ENCODE measurements around the gene DNAJC3.

DNAJC3 gene

GRCh38 chr13:95697052-95697680 lies 20.2 kb downstream of the DNAJC3 start:
- H3K36me3 ChIP-seq (ENCODE audit: low read length), result no peaks in the 10 kb centered on the region
- no peaks in the 10 kb centered on the region for H3K9me2 ChIP-seq (replicated peaks; ENCODE audit: insufficient read depth, low read length)
- H3K27me3 ChIP-seq (ENCODE audit: low read length), result no peaks in the 10 kb centered on the region

GRCh38 chr13:95698047-95698749 lies 21.3 kb downstream of the DNAJC3 start:
- TF ChIP-seq, protein P1, sequence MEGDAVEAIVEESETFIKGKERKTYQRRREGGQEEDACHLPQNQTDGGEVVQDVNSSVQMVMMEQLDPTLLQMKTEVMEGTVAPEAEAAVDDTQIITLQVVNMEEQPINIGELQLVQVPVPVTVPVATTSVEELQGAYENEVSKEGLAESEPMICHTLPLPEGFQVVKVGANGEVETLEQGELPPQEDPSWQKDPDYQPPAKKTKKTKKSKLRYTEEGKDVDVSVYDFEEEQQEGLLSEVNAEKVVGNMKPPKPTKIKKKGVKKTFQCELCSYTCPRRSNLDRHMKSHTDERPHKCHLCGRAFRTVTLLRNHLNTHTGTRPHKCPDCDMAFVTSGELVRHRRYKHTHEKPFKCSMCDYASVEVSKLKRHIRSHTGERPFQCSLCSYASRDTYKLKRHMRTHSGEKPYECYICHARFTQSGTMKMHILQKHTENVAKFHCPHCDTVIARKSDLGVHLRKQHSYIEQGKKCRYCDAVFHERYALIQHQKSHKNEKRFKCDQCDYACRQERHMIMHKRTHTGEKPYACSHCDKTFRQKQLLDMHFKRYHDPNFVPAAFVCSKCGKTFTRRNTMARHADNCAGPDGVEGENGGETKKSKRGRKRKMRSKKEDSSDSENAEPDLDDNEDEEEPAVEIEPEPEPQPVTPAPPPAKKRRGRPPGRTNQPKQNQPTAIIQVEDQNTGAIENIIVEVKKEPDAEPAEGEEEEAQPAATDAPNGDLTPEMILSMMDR (IDR thresholded peaks at IDR 0.05; ENCODE audit: insufficient read depth, low read length, poor library complexity, severe bottlenecking), result peak; percentile 33
- TF ChIP-seq EZH2phosphoT487 (conservative IDR thresholded peaks at IDR 0.05; ENCODE audit: low read length), result no peak
- no peak overlapping the region for H3K27ac ChIP-seq (ENCODE audit: low read depth, low read length)
- H2AFZ ChIP-seq (ENCODE audit: low read depth, low read length, severe bottlenecking), result no peak overlapping the region
- H3K4me3 ChIP-seq (ENCODE audit: insufficient read depth, low read length, poor library complexity, severe bottlenecking), result no peak overlapping the region
- H3K27me3 ChIP-seq (ENCODE audit: low read length), result no peaks in the 10 kb centered on the region
- H3K4me2 ChIP-seq (ENCODE audit: low read depth, low read length, poor library complexity, severe bottlenecking), result no peak overlapping the region
- no peaks in the 10 kb centered on the region for H3K9me3 ChIP-seq (ENCODE audit: insufficient read depth, low read length)
- H3F3A ChIP-seq (ENCODE audit: insufficient read depth), result no peaks in the 10 kb centered on the region
- peaks cover 61% of the 10 kb centered on the region for H3K79me2 ChIP-seq (ENCODE audit: insufficient read depth, low read length)
- H3K9me2 ChIP-seq (replicated peaks; ENCODE audit: insufficient read depth, low read length), result no peaks in the 10 kb centered on the region
- no peak overlapping the region for H3K9ac ChIP-seq (ENCODE audit: low read length)
- H4K20me1 ChIP-seq (ENCODE audit: low read depth, low read length), result peaks cover 15% of the 10 kb centered on the region; the same call in 1 of the 2 replicates
- H3K36me3 ChIP-seq (ENCODE audit: low read length), result no peaks in the 10 kb centered on the region

More at GRCh38 chr13:95697052-95697680, 20.2 kb downstream of the DNAJC3 start:
- H3F3A ChIP-seq (ENCODE audit: insufficient read depth), result no peaks in the 10 kb centered on the region
- no peak overlapping the region for H2AFZ ChIP-seq (ENCODE audit: low read depth, low read length, severe bottlenecking)
- peaks cover 52% of the 10 kb centered on the region for H3K79me2 ChIP-seq (ENCODE audit: insufficient read depth, low read length)
- H3K4me2 ChIP-seq (ENCODE audit: low read depth, low read length, poor library complexity, severe bottlenecking), result no peak overlapping the region
- no peak overlapping the region for H3K9ac ChIP-seq (ENCODE audit: low read length)
- no peaks in the 10 kb centered on the region for H3K9me3 ChIP-seq (ENCODE audit: insufficient read depth, low read length)
- no peak overlapping the region for H3K27ac ChIP-seq (ENCODE audit: low read depth, low read length)
- TF ChIP-seq EZH2phosphoT487 (conservative IDR thresholded peaks at IDR 0.05; ENCODE audit: low read length), result no peak
- no peak overlapping the region for H3K4me3 ChIP-seq (ENCODE audit: insufficient read depth, low read length, poor library complexity, severe bottlenecking)
- H4K20me1 ChIP-seq (ENCODE audit: low read depth, low read length), result peaks cover 12% of the 10 kb centered on the region; the same call in 1 of the 2 replicates

DNA sequence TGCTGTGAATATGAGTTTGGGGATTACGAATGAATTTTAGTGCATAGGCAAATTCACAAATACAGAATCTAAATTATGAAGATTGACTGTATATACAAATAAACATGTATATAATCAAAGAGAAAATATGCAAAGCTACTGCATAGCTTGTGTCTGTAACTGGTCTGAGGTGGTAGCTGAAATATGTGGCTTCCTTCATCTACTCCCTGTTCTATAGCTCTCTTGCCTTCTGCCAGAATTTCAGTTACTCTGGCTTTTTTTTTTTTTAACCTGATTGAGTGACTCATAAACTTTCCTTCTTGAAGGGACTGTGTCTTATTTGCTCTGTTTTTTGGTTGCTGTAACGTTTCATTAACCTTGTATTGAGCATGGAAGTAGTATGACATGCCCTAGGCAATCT lies 26.6 kb downstream of the DNAJC3 start:
- TF ChIP-seq, protein P1 (IDR thresholded peaks at IDR 0.05; ENCODE audit: insufficient read depth, low read length, poor library complexity, severe bottlenecking), result no peak
- TF ChIP-seq EZH2phosphoT487 (conservative IDR thresholded peaks at IDR 0.05; ENCODE audit: low read length), result no peak
- Histone ChIP-seq H3F3A (ENCODE audit: insufficient read depth) (no peaks in the 10 kb centered on the region), H3K4me2 (ENCODE audit: low read depth, low read length, poor library complexity, severe bottlenecking) (no peak overlapping the region), H3K36me3 (ENCODE audit: low read length) (no peaks in the 10 kb centered on the region), H3K79me2 (ENCODE audit: insufficient read depth, low read length) (peaks cover 91% of the 10 kb centered on the region), H3K9me2 (replicated peaks; ENCODE audit: insufficient read depth, low read length) (no peaks in the 10 kb centered on the region), H2AFZ (ENCODE audit: low read depth, low read length, severe bottlenecking) (no peak overlapping the region), H3K9me3 (ENCODE audit: insufficient read depth, low read length) (no peaks in the 10 kb centered on the region), H3K27ac (ENCODE audit: low read depth, low read length) (no peak overlapping the region), H3K27me3 (ENCODE audit: low read length) (no peaks in the 10 kb centered on the region), H3K4me3 (ENCODE audit: insufficient read depth, low read length, poor library complexity, severe bottlenecking) (no peak overlapping the region), H4K20me1 (ENCODE audit: low read depth, low read length) (peaks cover 6% of the 10 kb centered on the region; the same call in 1 of the 2 replicates), H3K9ac (ENCODE audit: low read length) (no peak overlapping the region)

DNA sequence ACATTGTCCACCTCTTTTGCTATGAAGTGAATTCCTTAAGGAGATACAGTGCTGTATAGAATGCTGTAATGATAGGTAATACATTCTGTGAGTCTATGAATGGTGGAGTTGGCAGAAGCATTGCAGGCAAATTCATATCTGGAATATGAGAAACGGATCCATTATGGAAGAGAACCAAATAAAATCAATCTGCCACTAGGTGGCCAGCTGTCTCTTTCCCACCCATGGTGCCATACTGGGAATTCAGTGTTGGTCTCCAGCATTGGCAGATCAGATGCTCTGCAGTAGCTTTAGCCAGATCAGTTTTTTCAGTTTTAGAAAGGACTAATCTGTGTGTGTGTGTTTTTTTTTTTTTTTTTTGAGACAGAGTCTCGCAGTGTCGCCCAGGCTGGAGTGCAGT lies 27.6 kb downstream of the DNAJC3 start:
- Histone ChIP-seq H3K4me2 (ENCODE audit: low read depth, low read length, poor library complexity, severe bottlenecking) (no peak overlapping the region), H3K9ac (ENCODE audit: low read length) (no peak overlapping the region), H3K79me2 (ENCODE audit: insufficient read depth, low read length) (peaks cover 85% of the 10 kb centered on the region), H4K20me1 (ENCODE audit: low read depth, low read length) (peaks cover 7% of the 10 kb centered on the region; the same call in 1 of the 2 replicates), H3K27me3 (ENCODE audit: low read length) (no peaks in the 10 kb centered on the region), H3K4me3 (ENCODE audit: insufficient read depth, low read length, poor library complexity, severe bottlenecking) (no peak overlapping the region), H3F3A (ENCODE audit: insufficient read depth) (no peaks in the 10 kb centered on the region), H3K36me3 (ENCODE audit: low read length) (no peaks in the 10 kb centered on the region), H3K9me3 (ENCODE audit: insufficient read depth, low read length) (no peaks in the 10 kb centered on the region), H2AFZ (ENCODE audit: low read depth, low read length, severe bottlenecking) (no peak overlapping the region), H3K9me2 (replicated peaks; ENCODE audit: insufficient read depth, low read length) (no peaks in the 10 kb centered on the region), H3K27ac (ENCODE audit: low read depth, low read length) (no peak overlapping the region)
- no peak for TF ChIP-seq EZH2phosphoT487 (conservative IDR thresholded peaks at IDR 0.05; ENCODE audit: low read length)
- TF ChIP-seq, protein P1 (IDR thresholded peaks at IDR 0.05; ENCODE audit: insufficient read depth, low read length, poor library complexity, severe bottlenecking), result no peak
